Measurements from ENCODE around the gene PLA2G4B. TPM values are rescaled to one million over a fixed set of nuclear protein-coding genes. Genes with fewer than 3 reads are reported as not detected.

Gene PLA2G4B
- total RNA-seq, 3 donors from 2014 or later = 3.2 to 11.0 (median 10.2) TPM

GRCh38 chr15:41868321-41868720 is 29.7 kb downstream of the PLA2G4B start:
- TF ChIP-seq POLR2AphosphoS5 (IDR thresholded peaks at IDR 0.05) (no peak), POLR2A (IDR thresholded peaks at IDR 0.05) (no peak), CTCF (IDR thresholded peaks at IDR 0.05) (no peak)

GRCh38 chr15:41869770-41870688 is 31.4 kb downstream of the PLA2G4B start:
- Histone ChIP-seq H3K27ac (no peak overlapping the region), H3K36me3 (no peaks in the 10 kb centered on the region), H3K4me3 (no peak overlapping the region), H3K4me1 (no peaks in the 10 kb centered on the region), H3K27me3 (no peaks in the 10 kb centered on the region), H3K9me3 (no peaks in the 10 kb centered on the region)
- DNase-seq (ENCODE audit: low spot score in 2 of 2) = no peak
- TF ChIP-seq POLR2A (IDR thresholded peaks at IDR 0.05) (no peak), CTCF (IDR thresholded peaks at IDR 0.05) (no peak), POLR2AphosphoS5 (IDR thresholded peaks at IDR 0.05) (no peak)
- intact Hi-C loops (cut with DNase I; ENCODE audit: low total_unique reads) = no loop called here

More at GRCh38 chr15:41868321-41868720, 29.7 kb downstream of the PLA2G4B start:
- Histone ChIP-seq H3K27ac (no peak overlapping the region), H3K36me3 (no peaks in the 10 kb centered on the region), H3K4me3 (no peak overlapping the region), H3K9me3 (no peaks in the 10 kb centered on the region), H3K27me3 (no peaks in the 10 kb centered on the region), H3K4me1 (no peaks in the 10 kb centered on the region)
- DNase-seq (ENCODE audit: low spot score in 2 of 2) = no peak
- intact Hi-C loops (cut with DNase I; ENCODE audit: low total_unique reads) = no loop called here

DNA sequence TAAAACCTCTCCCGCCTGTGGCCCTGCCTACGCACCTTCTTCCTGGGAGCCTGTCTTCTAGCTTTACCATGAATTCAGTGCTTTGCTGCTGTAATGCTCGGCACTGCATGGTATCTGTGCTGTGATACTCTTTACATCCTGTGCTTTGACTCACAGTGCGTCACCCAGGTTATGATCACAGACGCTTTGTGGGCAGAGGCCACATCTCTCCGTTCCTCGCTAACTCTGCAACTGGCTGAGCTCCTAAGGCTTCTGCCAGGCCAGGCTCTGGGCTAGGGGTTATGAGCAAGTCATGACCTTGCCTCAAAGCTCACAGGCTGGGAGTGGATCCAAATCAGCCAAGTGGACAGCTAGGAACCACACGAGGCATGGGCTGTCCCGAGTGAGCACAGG is 32.0 kb downstream of the PLA2G4B start:
- intact Hi-C loops (cut with DNase I; ENCODE audit: low total_unique reads) = no loop called here
- H3K27ac ChIP-seq = no peak overlapping the region
- H3K4me1 ChIP-seq = no peaks in the 10 kb centered on the region
- TF ChIP-seq CTCF (IDR thresholded peaks at IDR 0.05) (no peak), POLR2AphosphoS5 (IDR thresholded peaks at IDR 0.05) (no peak), POLR2A (IDR thresholded peaks at IDR 0.05) (no peak)
- no peak overlapping the region for H3K4me3 ChIP-seq
- no peaks in the 10 kb centered on the region for H3K9me3 ChIP-seq
- no peaks in the 10 kb centered on the region for H3K36me3 ChIP-seq
- no peaks in the 10 kb centered on the region for H3K27me3 ChIP-seq
- no peak for DNase-seq (ENCODE audit: low spot score in 2 of 2)

GRCh38 chr15:41871175-41871905 is 32.7 kb downstream of the PLA2G4B start:
- no peaks in the 10 kb centered on the region for H3K4me1 ChIP-seq
- H3K27me3 ChIP-seq = no peaks in the 10 kb centered on the region
- TF ChIP-seq POLR2AphosphoS5 (IDR thresholded peaks at IDR 0.05) = no peak
- TF ChIP-seq CTCF (IDR thresholded peaks at IDR 0.05) = no peak
- TF ChIP-seq POLR2A (IDR thresholded peaks at IDR 0.05) = no peak
- H3K27ac ChIP-seq = no peak overlapping the region
- H3K9me3 ChIP-seq = no peaks in the 10 kb centered on the region
- DNase-seq (ENCODE audit: low spot score in 2 of 2) = no peak
- H3K36me3 ChIP-seq = no peaks in the 10 kb centered on the region
- no peak overlapping the region for H3K4me3 ChIP-seq
- intact Hi-C loops (cut with DNase I; ENCODE audit: low total_unique reads) = no loop called here

Data from breast epithelium (tissue), 4 donors.